ENCODE data around the gene CNTNAP2. TPM values are rescaled to one million over a fixed set of nuclear protein-coding genes. Genes with fewer than 3 reads are reported as not detected.

The CNTNAP2 gene
- total and polyA plus RNA-seq, 2 of the 4 experiments (the other 2 are of a cell fraction): not detected

DNA sequence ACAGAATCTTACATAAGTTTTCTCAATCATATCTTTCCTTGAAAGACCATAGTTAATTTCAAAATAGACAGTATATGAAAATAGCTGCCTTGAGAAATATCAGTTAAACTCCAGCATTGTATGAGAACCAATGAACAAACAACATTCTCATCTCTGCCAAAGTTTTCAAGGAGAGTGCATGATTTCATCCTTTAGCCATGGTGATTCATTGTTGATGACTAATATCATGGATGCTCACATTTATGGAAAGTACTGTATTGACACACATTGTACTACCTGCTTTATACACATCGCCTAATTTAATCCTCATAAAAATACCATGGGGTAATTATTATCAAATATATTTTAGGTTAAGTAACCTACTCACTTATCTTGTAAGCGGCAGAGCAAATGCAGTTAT lies 250.3 kb downstream of the CNTNAP2 start:
- H3K9ac ChIP-seq (ENCODE audit: low read depth, low read length): no peak overlapping the region
- in situ Hi-C loops (cut with MboI; ENCODE audit: low sequenced_read_pairs): no loop called here
- H2AK5ac ChIP-seq (ENCODE audit: low read depth, low read length): no peak overlapping the region
- H3K36me3 ChIP-seq (ENCODE audit: control insufficient read depth, insufficient read depth, low read length): no peaks in the 10 kb centered on the region
- ATAC-seq (ENCODE audit: low read depth) (no peak), DNase-seq (no peak)
- H3K27me3 ChIP-seq (ENCODE audit: control insufficient read depth, insufficient read depth, low read length): no peaks in the 10 kb centered on the region
- H3K4me1 ChIP-seq (ENCODE audit: control insufficient read depth, insufficient read depth, low read length): no peaks in the 10 kb centered on the region
- WGBS, 2 experiments (ENCODE audit: extremely low coverage in 2 of 2, insufficient read length in 1 of 2): no CpG with 5 or more reads among the region's 2 CpGs
- peaks cover 3% of the 10 kb centered on the region for H3K9me3 ChIP-seq (ENCODE audit: control insufficient read depth, insufficient read depth, low read length)
- H3K14ac ChIP-seq (replicated peaks; ENCODE audit: low read depth, low read length): no peak overlapping the region
- H4K20me1 ChIP-seq (ENCODE audit: insufficient read depth, low read length): no peaks in the 10 kb centered on the region
- H3K56ac ChIP-seq (ENCODE audit: extremely low read depth, insufficient read depth, low read length): no peak overlapping the region
- no TSS peak for BruUV-seq (replicated peaks)
- dilution Hi-C loops (cut with HindIII; ENCODE audit: low sequenced_read_pairs, unreplicated experiment): no loop called here
- no peak overlapping the region for H2BK15ac ChIP-seq (ENCODE audit: low read depth, low read length)
- H4K5ac ChIP-seq (ENCODE audit: low read depth, low read length): no peak overlapping the region
- no peak overlapping the region for H3K23ac ChIP-seq (ENCODE audit: low read depth, low read length)
- no peak overlapping the region for H3K4me2 ChIP-seq (ENCODE audit: low read depth, low read length)
- no peak overlapping the region for H2AFZ ChIP-seq (replicated peaks; ENCODE audit: low read length, poor library complexity)
- no peaks in the 10 kb centered on the region for H3K9me1 ChIP-seq (ENCODE audit: insufficient read depth, low read length)
- no peak overlapping the region for H3K4me3 ChIP-seq (ENCODE audit: insufficient read depth, low read depth, low read length)
- POLR2A ChIA-PET (ENCODE audit: unreplicated experiment): no interaction called here
- H2BK20ac ChIP-seq (ENCODE audit: low read depth, low read length): no peak overlapping the region
- H3K18ac ChIP-seq (ENCODE audit: low read depth, low read length): no peak overlapping the region
- no peak overlapping the region for H4K91ac ChIP-seq (ENCODE audit: insufficient read depth, low read depth, low read length)
- H2BK120ac ChIP-seq (ENCODE audit: low read depth, low read length): no peak overlapping the region
- CTCF ChIA-PET: no interaction called here
- H4K8ac ChIP-seq (ENCODE audit: low read depth in 2 of 2, low read length in 2 of 2): no peak overlapping the region
- intact Hi-C loops (cut with micrococcal nuclease): no loop called here
- no peak for TF ChIP-seq POLR2A (IDR thresholded peaks at IDR 0.05; ENCODE audit: low read depth, low read length)
- TF ChIP-seq RFX5 (IDR thresholded peaks at IDR 0.05; ENCODE audit: low read depth, low read length): no peak
- no peak for TF ChIP-seq CHD1 (IDR thresholded peaks at IDR 0.05; ENCODE audit: low read depth, low read length)
- TF ChIP-seq, protein P1, sequence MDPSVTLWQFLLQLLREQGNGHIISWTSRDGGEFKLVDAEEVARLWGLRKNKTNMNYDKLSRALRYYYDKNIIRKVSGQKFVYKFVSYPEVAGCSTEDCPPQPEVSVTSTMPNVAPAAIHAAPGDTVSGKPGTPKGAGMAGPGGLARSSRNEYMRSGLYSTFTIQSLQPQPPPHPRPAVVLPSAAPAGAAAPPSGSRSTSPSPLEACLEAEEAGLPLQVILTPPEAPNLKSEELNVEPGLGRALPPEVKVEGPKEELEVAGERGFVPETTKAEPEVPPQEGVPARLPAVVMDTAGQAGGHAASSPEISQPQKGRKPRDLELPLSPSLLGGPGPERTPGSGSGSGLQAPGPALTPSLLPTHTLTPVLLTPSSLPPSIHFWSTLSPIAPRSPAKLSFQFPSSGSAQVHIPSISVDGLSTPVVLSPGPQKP (IDR thresholded peaks at IDR 0.05; ENCODE audit: borderline replicate concordance, low read depth, low read length): no peak
- TF ChIP-seq, protein P2, sequence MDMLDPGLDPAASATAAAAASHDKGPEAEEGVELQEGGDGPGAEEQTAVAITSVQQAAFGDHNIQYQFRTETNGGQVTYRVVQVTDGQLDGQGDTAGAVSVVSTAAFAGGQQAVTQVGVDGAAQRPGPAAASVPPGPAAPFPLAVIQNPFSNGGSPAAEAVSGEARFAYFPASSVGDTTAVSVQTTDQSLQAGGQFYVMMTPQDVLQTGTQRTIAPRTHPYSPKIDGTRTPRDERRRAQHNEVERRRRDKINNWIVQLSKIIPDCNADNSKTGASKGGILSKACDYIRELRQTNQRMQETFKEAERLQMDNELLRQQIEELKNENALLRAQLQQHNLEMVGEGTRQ (IDR thresholded peaks at IDR 0.05; ENCODE audit: low read depth, low read length): no peak
- no peak for TF ChIP-seq CEBPB (IDR thresholded peaks at IDR 0.05; ENCODE audit: low read depth, low read length)
- H3K4ac ChIP-seq (ENCODE audit: low read depth, low read length): no peak overlapping the region
- no peak overlapping the region for H3K27ac ChIP-seq (ENCODE audit: insufficient read depth, low read length)
- no peak overlapping the region for H2BK5ac ChIP-seq (ENCODE audit: low read depth, low read length, poor library complexity, severe bottlenecking)
- no peak overlapping the region for H2AK9ac ChIP-seq (replicated peaks; ENCODE audit: low read depth, low read length, poor library complexity)
- H3K79me1 ChIP-seq (ENCODE audit: low read depth in 1 of 2, low read length in 2 of 2): no peaks in the 10 kb centered on the region
